ACC112 (cell line): ENCODE results near the gene RAB7A.
A peak's percentile ranks its signal among the peaks of the same experiment; 100 is the strongest.

Experiments
- H2AFZ ChIP-seq: fragments of 200-600 bp; sonication (generic); one replicate; pipeline ENCODE4 v1.6.0; 2017; ENCODE audit warnings: antibody characterized with exemption, low read length; ENCODE audit not compliant: unreplicated experiment
- H3K27ac ChIP-seq: fragments of 200-600 bp; sonication (generic); 2 replicates; pipeline ENCODE4 v1.5.1; 2014; ENCODE audit warnings: low read depth, mild to moderate bottlenecking, antibody characterized with exemption, low read length, moderate library complexity
- H3K27me3 ChIP-seq: fragments of 200-600 bp; sonication (generic); 2 replicates; pipeline ENCODE4 v1.6.1; 2014; ENCODE audit warnings: mild to moderate bottlenecking, antibody characterized with exemption, low read length, moderate library complexity, mixed read lengths; ENCODE audit not compliant: insufficient read depth
- H3K36me3 ChIP-seq: fragments of 200-600 bp; sonication (generic); 2 replicates; pipeline ENCODE4 v1.6.1; 2016; ENCODE audit warnings: mild to moderate bottlenecking, antibody characterized with exemption, low read length, moderate library complexity, mixed read lengths; ENCODE audit not compliant: insufficient read depth
- H3K4me1 ChIP-seq: fragments of 200-600 bp; sonication (generic); one replicate; pipeline ENCODE4 v1.6.1; 2016; ENCODE audit warnings: low read length, mixed read lengths; ENCODE audit not compliant: insufficient read depth, unreplicated experiment, control insufficient read depth
- H3K4me3 ChIP-seq: fragments of 200-600 bp; sonication (generic); 2 replicates; pipeline ENCODE4 v1.5.1; 2014; ENCODE audit warnings: mild to moderate bottlenecking, low read depth, low read length
- H3K79me2 ChIP-seq: fragments of 200-600 bp; sonication (generic); one replicate; pipeline ENCODE4 v1.6.0; 2016; ENCODE audit warnings: low read length; ENCODE audit not compliant: control insufficient read depth, unreplicated experiment, insufficient read depth

The RAB7A gene

DNA sequence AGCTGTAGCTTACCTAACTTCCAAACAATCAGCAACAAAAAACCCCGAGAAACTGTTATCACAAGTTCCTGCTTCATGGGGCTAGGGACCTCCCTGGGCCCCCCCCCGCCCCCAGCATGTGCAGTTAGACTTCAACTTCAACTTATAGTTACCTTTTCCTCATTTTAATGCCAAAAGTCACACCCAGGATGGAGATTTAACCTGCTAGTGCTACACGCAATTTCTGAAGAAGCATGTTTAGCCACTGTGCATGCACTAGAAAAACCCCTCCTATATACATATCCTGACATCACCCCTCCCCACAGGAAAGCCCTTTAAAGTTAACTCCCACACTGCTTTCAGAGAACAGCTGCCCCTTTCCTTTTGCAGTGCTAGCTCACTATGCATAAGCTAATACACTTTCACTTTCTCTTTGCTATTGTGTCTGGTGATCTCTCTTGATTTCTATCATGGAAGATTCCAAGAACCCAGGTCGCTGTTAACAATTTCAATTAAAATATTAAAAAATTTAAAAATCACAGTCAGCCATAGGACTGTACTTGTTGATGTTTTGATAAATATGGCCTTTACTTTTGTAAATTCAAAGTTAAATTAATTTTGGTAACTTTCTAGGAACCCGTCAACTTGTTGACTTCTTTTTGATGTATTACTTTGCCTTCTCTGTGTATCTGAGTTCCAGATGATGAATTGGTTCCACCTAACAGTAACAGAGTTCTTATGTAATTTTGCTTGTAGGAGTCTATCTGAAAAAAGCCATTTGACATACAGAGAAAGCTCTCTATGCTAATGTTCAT, 78.2 kb downstream of the RAB7A start:
- Histone ChIP-seq H2AFZ (no peak overlapping the region), H3K36me3 (peaks cover 44% of the 10 kb centered on the region), H3K79me2 (peaks cover 36% of the 10 kb centered on the region), H3K4me1 (peaks cover 36% of the 10 kb centered on the region), H3K4me3 (peak overlapping the region; percentile 62), H3K27ac (peak overlapping the region; percentile 62), H3K27me3 (no peaks in the 10 kb centered on the region)

DNA sequence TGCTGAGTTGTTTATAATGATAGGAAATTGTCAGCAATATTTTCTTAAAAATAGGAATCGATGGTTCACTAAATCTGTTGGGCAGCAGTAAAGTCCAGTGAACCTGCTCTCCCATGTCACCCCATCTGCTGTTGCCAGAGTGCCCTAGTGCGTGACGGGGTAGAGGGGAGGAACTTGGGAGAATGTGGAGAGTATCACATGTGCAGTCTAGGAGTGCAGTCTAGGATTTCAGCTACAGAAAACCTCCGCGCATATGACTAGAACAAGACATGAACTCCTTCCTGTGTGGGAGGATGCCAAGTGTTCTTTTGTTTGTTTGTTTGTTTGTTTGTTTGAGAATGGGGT, 78.8 kb downstream of the RAB7A start:
- peak overlapping the region; percentile 62; the same call in 1 of the 2 replicates for H3K27ac ChIP-seq
- no peaks in the 10 kb centered on the region for H3K27me3 ChIP-seq
- H2AFZ ChIP-seq = no peak overlapping the region
- H3K36me3 ChIP-seq = peaks cover 40% of the 10 kb centered on the region
- H3K4me3 ChIP-seq = peak overlapping the region; percentile 4; the same call in 1 of the 2 replicates
- H3K79me2 ChIP-seq = peaks cover 31% of the 10 kb centered on the region
- peaks cover 36% of the 10 kb centered on the region for H3K4me1 ChIP-seq

GRCh38 chr3:128805772-128806171, 79.8 kb downstream of the RAB7A start:
- Histone ChIP-seq H3K36me3 (peaks cover 34% of the 10 kb centered on the region), H3K4me3 (no peak overlapping the region), H3K27ac (peak overlapping the region; percentile 62), H3K27me3 (no peaks in the 10 kb centered on the region), H3K79me2 (peaks cover 27% of the 10 kb centered on the region), H3K4me1 (peaks cover 36% of the 10 kb centered on the region), H2AFZ (no peak overlapping the region)

DNA sequence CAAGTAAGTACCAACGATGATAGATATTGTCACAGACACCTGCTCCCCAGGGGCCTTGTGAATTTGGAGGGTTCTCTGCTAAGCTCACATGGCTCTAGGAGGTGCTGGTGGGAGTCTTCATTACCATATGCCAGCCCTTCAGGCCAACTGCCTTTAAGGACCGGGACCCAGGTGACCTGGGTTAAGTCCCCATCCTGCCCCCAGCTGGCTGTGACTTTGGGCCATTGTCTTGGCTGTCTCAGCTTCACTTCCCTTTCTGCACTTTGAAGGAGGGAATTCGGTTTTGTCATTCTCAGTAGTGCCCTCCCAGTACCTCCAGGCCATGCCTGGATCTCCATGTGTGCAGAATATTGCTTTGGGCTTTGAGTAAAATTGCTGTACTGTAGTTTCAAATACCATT, 80.6 kb downstream of the RAB7A start:
- Histone ChIP-seq H3K4me1 (peaks cover 36% of the 10 kb centered on the region), H3K27me3 (no peaks in the 10 kb centered on the region), H3K36me3 (peaks cover 34% of the 10 kb centered on the region), H3K4me3 (no peak overlapping the region), H3K27ac (peak overlapping the region; percentile 62; the same call in 1 of the 2 replicates), H3K79me2 (peaks cover 23% of the 10 kb centered on the region), H2AFZ (no peak overlapping the region)

- peaks cover 36% of the 10 kb centered on the region for H3K36me3 ChIP-seq
- H3K27me3 ChIP-seq = no peaks in the 10 kb centered on the region
- H3K79me2 ChIP-seq = peaks cover 19% of the 10 kb centered on the region
- peaks cover 36% of the 10 kb centered on the region for H3K4me1 ChIP-seq
- no peak overlapping the region for H3K4me3 ChIP-seq
- H2AFZ ChIP-seq = no peak overlapping the region
- no peak overlapping the region for H3K27ac ChIP-seq
These were observed 81.3 kb downstream of the RAB7A start for GRCh38 chr3:128807186-128807830.

DNA sequence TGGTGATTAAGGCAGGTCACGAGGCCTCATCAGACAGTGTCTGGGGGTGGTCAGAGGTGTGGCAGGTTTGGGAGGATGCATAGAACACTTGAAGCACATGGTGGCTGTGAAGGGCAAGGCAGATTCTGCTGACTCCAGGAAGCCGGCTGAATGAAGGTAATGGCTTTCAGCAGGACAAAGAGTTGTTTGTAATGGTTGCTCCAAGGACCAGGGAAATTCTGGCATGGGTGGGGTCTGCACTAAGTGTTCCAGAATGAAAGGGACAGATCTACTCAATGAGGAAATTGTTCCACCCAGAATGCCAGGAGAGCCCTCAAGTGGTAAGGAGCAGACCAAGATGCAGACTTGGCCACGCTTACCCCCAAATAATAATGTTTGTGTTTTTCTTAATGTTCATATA, 82.7 kb downstream of the RAB7A start:
- H2AFZ ChIP-seq = no peak overlapping the region
- peaks cover 19% of the 10 kb centered on the region for H3K79me2 ChIP-seq
- no peak overlapping the region for H3K27ac ChIP-seq
- peaks cover 28% of the 10 kb centered on the region for H3K4me1 ChIP-seq
- no peak overlapping the region for H3K4me3 ChIP-seq
- peaks cover 45% of the 10 kb centered on the region for H3K36me3 ChIP-seq
- H3K27me3 ChIP-seq = no peaks in the 10 kb centered on the region

DNA sequence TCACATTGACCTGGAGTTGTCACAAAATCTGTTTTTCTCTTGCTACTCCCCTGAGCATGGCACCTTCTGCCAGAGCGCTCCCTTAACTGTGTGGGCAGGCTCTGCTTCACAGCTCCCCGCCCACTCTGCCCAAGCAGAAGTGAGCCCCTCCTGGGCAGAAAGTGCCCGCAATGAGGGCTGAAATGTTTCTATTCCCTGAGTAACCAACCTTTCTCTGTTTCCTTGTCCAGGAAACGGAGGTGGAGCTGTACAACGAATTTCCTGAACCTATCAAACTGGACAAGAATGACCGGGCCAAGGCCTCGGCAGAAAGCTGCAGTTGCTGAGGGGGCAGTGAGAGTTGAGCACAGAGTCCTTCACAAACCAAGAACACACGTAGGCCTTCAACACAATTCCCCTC, 87.1 kb downstream of the RAB7A start:
- Histone ChIP-seq H2AFZ (no peak overlapping the region), H3K79me2 (peaks cover 3% of the 10 kb centered on the region), H3K36me3 (peaks cover 58% of the 10 kb centered on the region)

DNA sequence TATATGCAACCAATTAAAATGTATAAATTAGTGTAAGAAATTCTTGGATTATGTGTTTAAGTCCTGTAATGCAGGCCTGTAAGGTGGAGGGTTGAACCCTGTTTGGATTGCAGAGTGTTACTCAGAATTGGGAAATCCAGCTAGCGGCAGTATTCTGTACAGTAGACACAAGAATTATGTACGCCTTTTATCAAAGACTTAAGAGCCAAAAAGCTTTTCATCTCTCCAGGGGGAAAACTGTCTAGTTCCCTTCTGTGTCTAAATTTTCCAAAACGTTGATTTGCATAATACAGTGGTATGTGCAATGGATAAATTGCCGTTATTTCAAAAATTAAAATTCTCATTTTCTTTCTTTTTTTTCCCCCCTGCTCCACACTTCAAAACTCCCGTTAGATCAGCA, 88.1 kb downstream of the RAB7A start:
- Histone ChIP-seq H3K4me3 (no peak overlapping the region), H3K79me2 (peaks cover 3% of the 10 kb centered on the region), H3K36me3 (peaks cover 58% of the 10 kb centered on the region), H2AFZ (no peak overlapping the region), H3K27ac (no peak overlapping the region), H3K4me1 (no peaks in the 10 kb centered on the region), H3K27me3 (no peaks in the 10 kb centered on the region)

More for the DNA sequence above, 87.1 kb downstream of the RAB7A start:
- H3K4me3 ChIP-seq = no peak overlapping the region
- H3K4me1 ChIP-seq = no peaks in the 10 kb centered on the region
- H3K27ac ChIP-seq = no peak overlapping the region
- no peaks in the 10 kb centered on the region for H3K27me3 ChIP-seq

GRCh38 chr3:128814519-128815317, 88.7 kb downstream of the RAB7A start:
- Histone ChIP-seq H3K4me1 (no peaks in the 10 kb centered on the region), H3K36me3 (peaks cover 58% of the 10 kb centered on the region), H2AFZ (no peak overlapping the region), H3K4me3 (no peak overlapping the region), H3K79me2 (peaks cover 3% of the 10 kb centered on the region), H3K27me3 (no peaks in the 10 kb centered on the region), H3K27ac (no peak overlapping the region)

GRCh38 chr3:128815318-128816064, 89.5 kb downstream of the RAB7A start:
- Histone ChIP-seq H3K27ac (no peak overlapping the region), H3K79me2 (peaks cover 3% of the 10 kb centered on the region), H3K27me3 (no peaks in the 10 kb centered on the region), H3K36me3 (peaks cover 58% of the 10 kb centered on the region), H3K4me1 (no peaks in the 10 kb centered on the region), H2AFZ (no peak overlapping the region), H3K4me3 (no peak overlapping the region)
